K562 (cell line): Measurements from ENCODE around the gene SRGAP3. TPM values are rescaled to one million over a fixed set of nuclear protein-coding genes. Genes with fewer than 3 reads are reported as not detected.

Experiments used
- ATAC-seq: fragments of 200-7000 bp; cut with Tn5 transposase; 3 replicates; pipeline ENCODE4 v1.9.1; 2020; ENCODE audit warnings: moderate library complexity
- BruUV-seq: library from RNA; stranded (reverse); fragments of 400-500 nt; replicated peaks from 2 replicates; lab custom pipeline; 2021; lab: Mats Ljungman, UMichigan
- CTCF ChIA-PET: fragments of 300-600 bp; formaldehyde crosslinking; extraction: SDS; loops from one replicate; lab custom pipeline; 2021; ENCODE audit warnings: low intra/inter-chr PET ratio; lab: Yijun Ruan, JAX
- POLR2A ChIA-PET: fragments of 300-600, 350-650 bp; sonication (Branson Sonifier 250); formaldehyde crosslinking; extraction: SDS; loops from one replicate; lab custom pipeline; 2021; ENCODE audit warnings: antibody characterized with exemption, inconsistent platforms; lab: Yijun Ruan, JAX
- DNase-seq, 4 experiments: peaks; one replicate each; pipeline versions ENCODE4 v3.0.0 to v3.0.0-alpha.2; 2011 to 2018; ENCODE audit warnings: low spot score in 3 of 4, mixed read lengths in 3 of 4; ENCODE audit errors: extremely low read depth in 1 of 4
- FAIRE-seq: peaks from 2 replicates; lab custom pipeline; 2011; peaks lifted over from hg19 to GRCh38; lab: Jason Lieb, UNC
- H2AFZ ChIP-seq: 2 replicates; pipeline ENCODE4 v1.6.0; 2011; ENCODE audit warnings: low read depth, low read length, control low read depth, inconsistent platforms
- H3K27ac ChIP-seq: fragments of 200-600 bp; 3 replicates; pipeline ENCODE4 v1.8.0; 2011; ENCODE audit warnings: low read depth, mild to moderate bottlenecking, control low read depth, inconsistent platforms, low read length, moderate library complexity, mixed read lengths; ENCODE audit errors: extremely low read depth
- H3K27me3 ChIP-seq, 2 experiments: fragments of 300-600 bp in 1 of 2; 2 replicates in 1 of 2; 3 replicates in 1 of 2; pipeline versions ENCODE4 v1.6.0 to v1.8.0; 2011; ENCODE audit warnings: inconsistent platforms in 2 of 2, low read length in 2 of 2, mild to moderate bottlenecking in 1 of 2, mixed read lengths in 1 of 2, moderate library complexity in 1 of 2; ENCODE audit not compliant: control insufficient read depth in 2 of 2, insufficient read depth in 2 of 2
- H3K36me3 ChIP-seq: fragments of 300-600 bp; 3 replicates; pipeline ENCODE4 v1.8.0; 2011; ENCODE audit warnings: mild to moderate bottlenecking, low read length, inconsistent platforms; ENCODE audit not compliant: control insufficient read depth, insufficient read depth
- H3K4me1 ChIP-seq, 2 experiments: fragments of 200-600 bp in 1 of 2; replicated peaks in 1 of 2; 2 replicates in 1 of 2; 3 replicates in 1 of 2; pipeline versions ENCODE4 v1.5.1 to v1.8.0; 2011; ENCODE audit warnings: inconsistent platforms in 2 of 2, low read length in 2 of 2, mild to moderate bottlenecking in 1 of 2, mixed read lengths in 1 of 2, moderate library complexity in 1 of 2; ENCODE audit not compliant: control insufficient read depth in 2 of 2, insufficient read depth in 2 of 2
- H3K4me2 ChIP-seq: 2 replicates; pipeline ENCODE4 v1.6.1; 2011; ENCODE audit warnings: low read length, control low read depth, inconsistent platforms, mixed read lengths; ENCODE audit not compliant: insufficient read depth
- H3K4me3 ChIP-seq: fragments of 200-600 bp; sonication (generic), shearing (Covaris generic); 2 replicates; pipeline ENCODE4 v1.5.1; 2016; ENCODE audit warnings: control low read depth, inconsistent platforms
- H3K79me2 ChIP-seq: fragments of 200-600 bp; 3 replicates; pipeline ENCODE4 v1.8.0; 2011; ENCODE audit warnings: low read length, inconsistent platforms; ENCODE audit not compliant: control insufficient read depth, insufficient read depth
- H3K9ac ChIP-seq, 2 experiments: 2 replicates each; pipeline versions ENCODE4 v1.6.0 to v1.6.1; 2011; ENCODE audit warnings: low read depth in 2 of 2, low read length in 2 of 2, control low read depth in 1 of 2, inconsistent platforms in 1 of 2, mild to moderate bottlenecking in 1 of 2, mixed read lengths in 1 of 2; ENCODE audit not compliant: insufficient read depth in 1 of 2
- H3K9me1 ChIP-seq: one replicate; pipeline ENCODE4 v1.6.0; 2011; ENCODE audit warnings: inconsistent platforms, mild to moderate bottlenecking, low read length, moderate library complexity; ENCODE audit not compliant: control insufficient read depth, insufficient read depth
- H3K9me3 ChIP-seq: replicated peaks from 2 replicates; pipeline ENCODE4 v1.5.1; 2011; ENCODE audit warnings: low read depth, low read length, inconsistent platforms; ENCODE audit not compliant: control insufficient read depth, insufficient read depth
- H4K20me1 ChIP-seq: replicated peaks from 2 replicates; pipeline ENCODE4 v1.6.1; 2011; ENCODE audit warnings: low read length, inconsistent platforms, mixed read lengths; ENCODE audit not compliant: control insufficient read depth, insufficient read depth
- CHCHD3 ChIP-seq: fragments of 250-450 bp; sonication (Bioruptor Pico); IDR thresholded peaks from 2 replicates; pipeline ENCODE4 v2.1.2; 2022; ENCODE audit warnings: mild to moderate bottlenecking
- ELF4 ChIP-seq: fragments of 450-650 bp; formaldehyde crosslinking; IDR thresholded peaks from 2 replicates; pipeline ENCODE4 v1.4.0; 2022; ENCODE audit warnings: missing genetic modification characterization
- MTA2 ChIP-seq: fragments of 450-650 bp; IDR thresholded peaks from 2 replicates; pipeline ENCODE4 v1.6.1; 2016; ENCODE audit warnings: low read depth
- SP1 ChIP-seq: sonication (generic); formaldehyde crosslinking; IDR thresholded peaks from 2 replicates; pipeline ENCODE4 v1.8.1; 2022; ENCODE audit warnings: mild to moderate bottlenecking, missing genetic modification reagents
- ZNF263 ChIP-seq: sonication (generic); formaldehyde crosslinking; IDR thresholded peaks from 2 replicates; pipeline ENCODE4 v1.8.0; 2022; ENCODE audit warnings: mild to moderate bottlenecking, missing genetic modification reagents, borderline replicate concordance
- ZNF41 ChIP-seq: fragments of 250-450 bp; sonication (Bioruptor Pico); conservative IDR thresholded peaks from 2 replicates; pipeline ENCODE4 v1.4.0; 2020; ENCODE audit warnings: mild to moderate bottlenecking
- ZNF589 ChIP-seq: fragments of 200-800 bp; sonication (Bioruptor generic); IDR thresholded peaks from 2 replicates; pipeline ENCODE4 v1.6.1; 2016; ENCODE audit warnings: low read depth, missing genetic modification characterization, missing compliant biosample characterization
- ZNF764 ChIP-seq: fragments of 250-450 bp; sonication (Bioruptor Pico); IDR thresholded peaks from 2 replicates; pipeline ENCODE4 v1.4.0; 2020; ENCODE audit warnings: low read depth, mild to moderate bottlenecking, moderate library complexity
- WGBS: fragments of 100-300 bp; shearing (Covaris generic); methylation state at CpG from one replicate; pipeline ENCODE4 v1.1.6; 2016; ENCODE audit warnings: low coverage, mixed read lengths; ENCODE audit not compliant: insufficient coverage; ENCODE audit errors: missing lambda C conversion rate; 5-methylcytosine and 5-hydroxymethylcytosine counted together
- in situ Hi-C: fragments of 300-500 bp; cut with MboI; formaldehyde crosslinking; loops from 4 replicates; pipeline ENCODE4 v1.15.0; 2018; ENCODE audit warnings: inconsistent platforms, mixed read lengths
- intact Hi-C: fragments of 100-400 bp; cut with micrococcal nuclease; formaldehyde crosslinking; loops from 2 replicates; pipeline ENCODE4 v1.14.2; 2022
- polyA plus RNA-seq, 8 experiments: library from polyadenylated mRNA; depleted of rRNA in 4 of 8; stranded (reverse) in 5 of 8; unstranded in 3 of 8; fragments of >200 nt; fragmentation: Nextera tagmentation in 2 of 8; fragmentation: Illumina TruSeq in 1 of 8; extraction: Ambion mirVana in 2 of 8; extraction: Trizol in 1 of 8; gene quantifications; 2 replicates each; pipeline versions ENCODE4 v1.2.1 to v1.2.3, GENCODE V29; 2011 to 2014; ENCODE audit warnings: inconsistent platforms in 1 of 8, missing spikeins in 1 of 8
- total RNA-seq, 7 experiments: library from RNA; depleted of rRNA in 6 of 7; stranded (reverse); fragments of >200 nt in 6 of 7; fragmentation: Illumina TruSeq in 2 of 7; extraction: Trizol in 2 of 7; gene quantifications; 2 replicates each; pipeline versions ENCODE4 v1.2.1 to v1.2.3, GENCODE V29; 2011 to 2021; ENCODE audit warnings: low replicate concordance in 1 of 7
- TF ChIP-seq, protein P1 (sequence below): fragments of 250-450 bp; sonication (Bioruptor Pico); IDR thresholded peaks from 2 replicates; pipeline ENCODE4 v1.5.0; 2021
- TF ChIP-seq, protein P2 (sequence below): sonication (generic); formaldehyde crosslinking; IDR thresholded peaks from 2 replicates; pipeline ENCODE4 v1.8.0; 2022; ENCODE audit warnings: mild to moderate bottlenecking, low read depth, missing genetic modification reagents
- TF ChIP-seq, protein P3 (sequence below): sonication (generic); formaldehyde crosslinking; IDR thresholded peaks from 2 replicates; pipeline ENCODE4 v1.8.1; 2023; ENCODE audit warnings: mild to moderate bottlenecking, missing genetic modification reagents

Gene SRGAP3
- total and polyA plus RNA-seq, 9 of the 15 experiments (the other 6 are each of a cell fraction or from before 2014, with no cell fraction given), result 0.11 to 0.85 (median 0.35) TPM; not detected in 2

DNA sequence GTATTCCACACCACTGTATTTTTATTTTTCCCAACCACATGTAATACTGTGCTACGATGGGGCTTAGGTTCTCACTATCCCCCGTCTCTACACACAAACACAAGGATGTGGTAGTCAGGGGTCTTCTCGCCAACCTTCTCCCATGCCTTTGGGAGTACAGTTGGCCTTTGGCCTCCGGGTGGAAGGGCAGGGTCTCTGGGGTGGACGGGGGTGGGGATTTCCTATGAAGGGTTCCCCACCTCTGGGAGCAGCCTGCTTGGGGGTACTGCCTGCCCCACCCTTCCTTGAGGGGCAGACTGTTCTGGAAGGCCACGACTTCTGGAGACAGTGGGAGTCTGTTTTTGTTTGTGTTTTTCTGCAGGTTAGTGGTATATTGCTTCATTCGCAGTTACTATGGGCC lies 264.9 kb downstream of the SRGAP3 start:
- H3K4me3 ChIP-seq, result no peak overlapping the region
- H3K4me2 ChIP-seq, result no peak overlapping the region
- in situ Hi-C loops (no loop called here), intact Hi-C loops (loop anchor here (10.0 kb wide), 1 partner anchor 500 kb away; no protein-coding TSS in a partner anchor)
- CTCF ChIA-PET, result no interaction called here
- no peaks in the 10 kb centered on the region for H3K9me1 ChIP-seq
- no peaks in the 10 kb centered on the region for H4K20me1 ChIP-seq
- no peaks in the 10 kb centered on the region for H3K79me2 ChIP-seq
- H3K27me3 ChIP-seq, result peaks cover 48 to 82% of the 10 kb centered on the region in 2 experiments
- 13% methylated on average over 7 of the region's 7 CpGs for WGBS
- H3K27ac ChIP-seq, result no peak overlapping the region
- no peak for FAIRE-seq
- no peaks in the 10 kb centered on the region for H3K9me3 ChIP-seq
- ATAC-seq, result no peak
- no TSS peak for BruUV-seq
- DNase-seq, result no peak
- H3K4me1 ChIP-seq, result peaks cover 0 to 8% of the 10 kb centered on the region in 2 experiments; a peak in 2 of 5 replicates
- POLR2A ChIA-PET, result interaction anchor here (1.4 kb wide), 1 partner anchor 12 kb away, joined by 4 read pairs; no protein-coding TSS in a partner anchor
- no peak overlapping the region for H2AFZ ChIP-seq
- H3K9ac ChIP-seq, result no peak overlapping the region
- H3K36me3 ChIP-seq, result no peaks in the 10 kb centered on the region
- TF ChIP-seq ZNF764 (CRISPR knock-in tag), result no peak
- TF ChIP-seq ZNF41 (CRISPR knock-in tag), result no peak
- TF ChIP-seq ZNF263 (CRISPR knock-in tag), result no peak
- TF ChIP-seq, protein P1, sequence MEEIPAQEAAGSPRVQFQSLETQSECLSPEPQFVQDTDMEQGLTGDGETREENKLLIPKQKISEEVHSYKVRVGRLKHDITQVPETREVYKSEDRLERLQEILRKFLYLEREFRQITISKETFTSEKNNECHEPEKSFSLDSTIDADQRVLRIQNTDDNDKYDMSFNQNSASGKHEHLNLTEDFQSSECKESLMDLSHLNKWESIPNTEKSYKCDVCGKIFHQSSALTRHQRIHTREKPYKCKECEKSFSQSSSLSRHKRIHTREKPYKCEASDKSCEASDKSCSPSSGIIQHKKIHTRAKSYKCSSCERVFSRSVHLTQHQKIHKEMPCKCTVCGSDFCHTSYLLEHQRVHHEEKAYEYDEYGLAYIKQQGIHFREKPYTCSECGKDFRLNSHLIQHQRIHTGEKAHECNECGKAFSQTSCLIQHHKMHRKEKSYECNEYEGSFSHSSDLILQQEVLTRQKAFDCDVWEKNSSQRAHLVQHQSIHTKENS (CRISPR knock-in tag), result no peak
- TF ChIP-seq, protein P2, sequence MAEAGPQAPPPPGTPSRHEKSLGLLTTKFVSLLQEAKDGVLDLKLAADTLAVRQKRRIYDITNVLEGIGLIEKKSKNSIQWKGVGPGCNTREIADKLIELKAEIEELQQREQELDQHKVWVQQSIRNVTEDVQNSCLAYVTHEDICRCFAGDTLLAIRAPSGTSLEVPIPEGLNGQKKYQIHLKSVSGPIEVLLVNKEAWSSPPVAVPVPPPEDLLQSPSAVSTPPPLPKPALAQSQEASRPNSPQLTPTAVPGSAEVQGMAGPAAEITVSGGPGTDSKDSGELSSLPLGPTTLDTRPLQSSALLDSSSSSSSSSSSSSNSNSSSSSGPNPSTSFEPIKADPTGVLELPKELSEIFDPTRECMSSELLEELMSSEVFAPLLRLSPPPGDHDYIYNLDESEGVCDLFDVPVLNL (CRISPR knock-in tag), result no peak
- no peak for TF ChIP-seq ZNF589 (CRISPR knock-in tag)
- TF ChIP-seq, protein P3, sequence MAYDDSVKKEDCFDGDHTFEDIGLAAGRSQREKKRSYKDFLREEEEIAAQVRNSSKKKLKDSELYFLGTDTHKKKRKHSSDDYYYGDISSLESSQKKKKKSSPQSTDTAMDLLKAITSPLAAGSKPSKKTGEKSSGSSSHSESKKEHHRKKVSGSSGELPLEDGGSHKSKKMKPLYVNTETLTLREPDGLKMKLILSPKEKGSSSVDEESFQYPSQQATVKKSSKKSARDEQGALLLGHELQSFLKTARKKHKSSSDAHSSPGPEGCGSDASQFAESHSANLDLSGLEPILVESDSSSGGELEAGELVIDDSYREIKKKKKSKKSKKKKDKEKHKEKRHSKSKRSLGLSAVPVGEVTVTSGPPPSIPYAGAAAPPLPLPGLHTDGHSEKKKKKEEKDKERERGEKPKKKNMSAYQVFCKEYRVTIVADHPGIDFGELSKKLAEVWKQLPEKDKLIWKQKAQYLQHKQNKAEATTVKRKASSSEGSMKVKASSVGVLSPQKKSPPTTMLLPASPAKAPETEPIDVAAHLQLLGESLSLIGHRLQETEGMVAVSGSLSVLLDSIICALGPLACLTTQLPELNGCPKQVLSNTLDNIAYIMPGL (CRISPR knock-in tag), result no peak
- no peak for TF ChIP-seq MTA2
- no peak for TF ChIP-seq SP1 (CRISPR knock-in tag)
- no peak for TF ChIP-seq ELF4 (CRISPR knock-in tag)
- TF ChIP-seq CHCHD3 (CRISPR knock-in tag), result no peak
